Stimulated activated CD8-positive, alpha-beta memory T cell treated with anti-CD3 and anti-CD28 coated beads, Interleukin-15, amount 100 ng/mL, for 1 hour (primary cell): ENCODE data around the gene BTBD8.

Source experiments
- DNase-seq: peaks from one replicate; pipeline ENCODE4 v3.0.0-alpha.2; 2020; ENCODE audit warnings: low read depth

Gene BTBD8

GRCh38 chr1:92094090-92094489, 13.9 kb downstream of the BTBD8 start:
- DNase-seq = no peak

GRCh38 chr1:92094595-92094994, 14.4 kb downstream of the BTBD8 start:
- DNase-seq = no peak

- DNase-seq = no peak
Observed at GRCh38 chr1:92095874-92096273, 15.7 kb downstream of the BTBD8 start.

GRCh38 chr1:92096317-92096716, 16.2 kb downstream of the BTBD8 start:
- no peak for DNase-seq

DNA sequence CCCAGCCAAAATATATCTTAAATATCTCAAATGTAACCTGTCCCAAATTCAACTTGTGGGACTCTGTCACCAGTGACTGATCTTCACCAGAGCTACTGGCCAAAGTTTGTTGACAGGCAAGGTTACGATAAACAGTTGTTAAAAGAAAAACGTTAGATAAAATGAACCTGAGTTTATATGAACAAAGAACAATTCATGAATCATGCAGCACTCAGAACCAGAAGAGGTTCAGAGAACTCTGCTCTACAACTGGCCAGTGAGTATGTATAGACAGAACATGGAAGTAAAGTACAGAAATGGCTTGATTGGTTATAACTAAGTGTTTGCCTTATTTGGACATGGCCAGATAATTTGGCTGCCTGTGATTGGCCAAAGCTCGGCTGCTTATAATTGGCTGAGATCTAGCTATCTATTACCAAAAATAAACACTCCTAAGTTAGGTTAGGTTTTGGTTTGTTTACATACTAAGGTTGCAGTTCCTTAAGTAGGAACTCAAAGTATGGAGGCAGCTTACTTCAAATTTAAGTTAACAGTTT, 25.5 kb downstream of the BTBD8 start:
- DNase-seq = no peak

DNA sequence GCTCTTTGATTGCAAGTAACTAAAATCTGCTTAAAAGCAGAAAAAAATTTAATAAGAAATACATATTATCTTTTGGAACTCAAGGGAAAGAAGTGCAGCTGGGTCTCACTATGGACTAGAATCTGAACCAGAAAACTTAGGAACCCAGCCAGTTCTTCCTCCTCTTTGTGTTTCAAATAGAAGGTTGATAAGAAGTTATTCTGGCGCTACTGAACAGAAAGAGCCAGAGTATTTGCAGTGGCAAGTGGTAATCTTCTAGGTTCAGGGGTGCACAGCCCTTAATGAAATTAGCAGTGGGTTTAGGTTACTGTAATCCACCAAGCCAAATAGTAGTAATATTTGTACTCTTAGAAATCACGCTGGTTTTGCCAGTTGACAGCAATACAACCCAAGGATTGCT, 28.5 kb downstream of the BTBD8 start:
- DNase-seq = no peak

DNA sequence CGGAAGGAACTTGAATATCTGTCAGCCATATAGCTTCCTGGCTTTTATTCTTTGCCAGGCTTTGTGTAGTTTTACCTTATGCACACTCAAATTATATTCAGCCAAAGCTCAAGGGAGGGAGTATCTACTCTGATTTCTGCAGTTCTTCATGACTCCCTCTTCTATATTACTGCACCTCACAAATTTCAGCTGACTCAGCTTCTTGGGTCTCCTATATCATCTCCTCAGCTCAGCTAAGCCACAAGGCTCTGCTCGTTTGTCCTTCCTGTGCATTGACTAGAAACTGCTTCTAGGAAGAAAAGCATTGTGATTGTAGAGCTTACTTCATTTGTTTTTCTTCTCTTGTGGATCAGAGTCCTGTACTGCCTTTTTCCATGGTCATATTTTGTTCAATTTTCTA, 37.4 kb downstream of the BTBD8 start:
- DNase-seq = no peak

DNA sequence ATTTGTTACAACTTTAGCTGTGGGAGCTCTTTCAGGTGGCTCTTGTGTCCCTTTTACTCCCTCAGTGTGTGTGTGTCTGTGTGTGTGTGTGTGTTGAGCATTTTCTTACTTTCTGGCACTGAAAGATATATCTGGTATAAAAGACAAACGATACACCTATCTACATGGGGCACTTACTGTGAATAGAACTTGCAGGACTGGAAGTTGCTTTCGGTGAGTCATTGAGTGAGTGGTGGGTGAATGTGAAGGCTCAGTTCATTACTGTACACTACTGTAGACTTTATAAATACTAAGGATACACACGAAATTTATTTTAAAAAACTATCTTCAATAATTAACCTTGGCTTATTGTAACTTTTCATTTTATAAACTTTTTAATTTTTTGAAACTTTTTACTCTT, 38.7 kb downstream of the BTBD8 start:
- no peak for DNase-seq

GRCh38 chr1:92123868-92124267, 43.7 kb downstream of the BTBD8 start:
- no peak for DNase-seq

DNA sequence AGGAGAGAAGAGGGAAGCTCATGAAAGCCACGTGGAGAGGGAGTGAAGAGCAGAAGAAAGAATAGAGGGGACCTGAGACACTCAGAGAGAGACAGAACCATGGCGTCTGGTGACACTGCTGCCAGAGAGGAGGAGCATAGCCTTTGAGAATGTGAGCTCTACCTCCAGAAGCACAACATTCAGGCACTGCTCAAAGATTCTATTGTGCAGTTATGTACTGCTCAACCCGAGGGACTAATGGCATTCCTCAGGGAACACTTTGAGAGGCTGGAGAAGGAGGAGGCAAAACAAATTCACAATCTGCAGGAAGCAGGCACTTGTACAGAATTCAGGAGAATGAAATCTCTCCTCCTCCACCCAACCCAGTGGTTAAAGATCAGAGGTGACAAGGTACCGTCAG, 45.1 kb downstream of the BTBD8 start:
- DNase-seq = no peak

GRCh38 chr1:92126088-92126487, 45.9 kb downstream of the BTBD8 start:
- DNase-seq = no peak

GRCh38 chr1:92134331-92134730, 54.2 kb downstream of the BTBD8 start:
- DNase-seq = no peak

DNA sequence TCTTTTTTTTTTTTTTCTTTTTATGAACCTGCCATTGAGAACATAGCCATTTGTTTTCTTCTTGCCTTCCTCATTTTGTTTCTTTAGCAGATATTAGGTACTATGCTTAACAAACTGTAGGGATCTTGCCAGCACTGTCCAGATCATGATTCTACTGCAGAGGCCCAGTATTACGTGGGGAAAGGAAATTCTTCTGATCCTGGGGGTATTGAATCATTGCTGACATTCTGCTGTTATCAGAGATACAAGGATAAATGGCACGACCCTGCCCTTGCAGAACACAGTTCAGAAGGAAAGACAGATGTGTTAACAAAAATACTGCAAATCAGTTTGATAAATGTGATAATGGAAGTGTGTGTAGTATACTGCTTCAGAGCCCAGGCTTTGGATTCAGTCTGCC, 56.2 kb downstream of the BTBD8 start:
- DNase-seq = no peak

DNA sequence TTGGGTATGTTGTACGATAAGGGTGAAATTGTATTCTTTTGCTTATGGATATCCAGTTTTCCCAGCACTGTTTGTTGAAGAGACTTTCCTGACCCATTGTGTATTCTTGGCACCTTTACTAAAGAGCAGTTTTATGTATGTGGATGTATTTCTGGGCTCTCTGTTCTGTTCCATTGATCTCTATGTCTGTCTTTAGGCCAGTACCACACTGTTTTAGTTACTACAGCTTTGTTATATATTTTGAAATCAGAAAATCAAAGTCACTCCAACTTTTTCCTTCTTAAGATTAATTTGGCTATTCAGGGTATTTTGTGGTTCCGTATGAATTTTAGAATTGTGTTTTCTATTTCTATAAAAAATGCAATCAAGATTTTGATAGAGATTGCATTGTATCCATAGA, 74.8 kb downstream of the BTBD8 start:
- DNase-seq = no peak

- no peak for DNase-seq
Observed at GRCh38 chr1:92159593-92159992, 79.4 kb downstream of the BTBD8 start.

- no peak for DNase-seq
Observed at GRCh38 chr1:92165389-92165788, 85.2 kb downstream of the BTBD8 start.

DNA sequence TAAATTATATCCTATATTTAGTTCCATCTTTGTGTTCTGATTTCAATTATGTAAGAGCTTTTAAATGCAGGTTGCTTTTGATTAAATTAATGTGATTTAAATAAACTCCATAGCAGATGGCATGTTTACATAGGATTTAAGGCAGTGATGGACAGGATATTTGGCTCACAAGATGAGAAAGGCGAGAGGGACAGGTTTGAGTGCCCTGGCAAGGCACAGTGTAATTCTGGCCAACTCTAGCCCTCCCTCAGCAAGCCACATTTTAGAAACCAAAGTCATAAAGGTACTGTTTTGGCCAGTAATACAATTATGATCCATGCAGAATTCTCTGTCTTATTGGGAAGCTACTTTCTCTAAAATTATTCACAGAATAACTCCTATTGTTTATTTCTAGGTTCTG, 87.0 kb downstream of the BTBD8 start:
- DNase-seq = no peak

DNA sequence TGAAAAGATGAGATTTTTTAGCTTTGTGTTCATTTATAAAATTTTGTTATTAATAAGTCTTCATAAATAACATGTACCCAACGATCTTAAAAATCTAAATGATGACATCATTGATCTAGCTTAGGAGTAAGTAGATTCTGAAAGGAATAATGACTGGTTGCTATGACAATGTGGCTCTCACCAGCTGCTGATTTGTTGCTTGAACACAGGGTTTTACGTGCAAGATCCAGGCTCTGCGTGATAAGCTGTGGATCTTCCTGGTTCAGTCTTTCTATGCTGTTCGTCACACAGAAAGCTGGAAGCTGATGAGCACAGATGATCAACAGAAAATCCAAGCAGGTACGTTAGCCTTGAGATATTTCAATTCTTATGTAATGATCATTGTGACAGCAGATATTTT, 88.5 kb downstream of the BTBD8 start:
- no peak for DNase-seq

- no peak for DNase-seq
Observed at GRCh38 chr1:92169214-92170005, 89.3 kb downstream of the BTBD8 start.

DNA sequence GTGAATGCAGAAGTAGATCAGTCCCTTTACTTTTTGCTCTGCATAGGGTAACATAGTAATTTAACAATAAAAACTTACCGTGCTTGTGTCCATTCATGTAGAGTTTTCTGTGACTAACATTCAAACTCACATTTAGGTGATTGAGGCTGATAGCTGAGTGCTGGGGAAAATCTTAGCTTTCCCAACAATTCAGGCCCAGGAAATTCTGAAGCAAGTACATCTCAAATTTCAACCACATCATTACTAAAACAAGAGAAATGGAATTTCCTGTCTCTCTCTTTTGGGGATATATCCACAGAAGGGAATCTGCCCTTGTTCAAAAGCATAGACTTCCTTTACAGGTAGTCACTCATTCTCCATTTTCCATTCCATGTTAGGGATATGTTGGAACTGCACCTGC, 104.5 kb downstream of the BTBD8 start:
- DNase-seq = no peak

GRCh38 chr1:92186081-92186480, 105.9 kb downstream of the BTBD8 start:
- no peak for DNase-seq

- no peak for DNase-seq
Observed at GRCh38 chr1:92188436-92189255, 108.5 kb downstream of the BTBD8 start.

DNA sequence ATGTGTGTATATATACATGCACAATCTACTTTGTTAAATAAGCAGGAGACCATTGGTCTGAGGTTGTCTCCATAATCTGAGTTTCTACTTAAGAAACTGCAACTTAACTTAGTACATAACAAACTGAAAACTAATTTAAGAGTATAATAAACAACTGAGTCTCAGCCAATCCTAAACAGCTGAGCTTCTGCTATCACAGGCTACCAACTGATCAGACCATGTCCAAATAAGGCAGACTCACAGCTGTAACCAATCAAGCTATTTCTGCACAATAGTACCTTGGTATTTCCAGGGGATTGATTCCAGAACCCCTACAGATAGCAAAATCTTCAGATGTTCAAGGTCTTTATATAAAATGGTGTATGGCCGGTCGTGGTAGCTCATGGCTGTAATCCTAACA, 111.6 kb downstream of the BTBD8 start:
- no peak for DNase-seq
